ENCODE measurements around the gene DBF4B. TPM values are rescaled to one million over a fixed set of nuclear protein-coding genes. Genes with fewer than 3 reads are reported as not detected.

Gene DBF4B
- total and polyA plus RNA-seq, 4 donors, result 0.44 to 4.5 (median 1.0) TPM

DNA sequence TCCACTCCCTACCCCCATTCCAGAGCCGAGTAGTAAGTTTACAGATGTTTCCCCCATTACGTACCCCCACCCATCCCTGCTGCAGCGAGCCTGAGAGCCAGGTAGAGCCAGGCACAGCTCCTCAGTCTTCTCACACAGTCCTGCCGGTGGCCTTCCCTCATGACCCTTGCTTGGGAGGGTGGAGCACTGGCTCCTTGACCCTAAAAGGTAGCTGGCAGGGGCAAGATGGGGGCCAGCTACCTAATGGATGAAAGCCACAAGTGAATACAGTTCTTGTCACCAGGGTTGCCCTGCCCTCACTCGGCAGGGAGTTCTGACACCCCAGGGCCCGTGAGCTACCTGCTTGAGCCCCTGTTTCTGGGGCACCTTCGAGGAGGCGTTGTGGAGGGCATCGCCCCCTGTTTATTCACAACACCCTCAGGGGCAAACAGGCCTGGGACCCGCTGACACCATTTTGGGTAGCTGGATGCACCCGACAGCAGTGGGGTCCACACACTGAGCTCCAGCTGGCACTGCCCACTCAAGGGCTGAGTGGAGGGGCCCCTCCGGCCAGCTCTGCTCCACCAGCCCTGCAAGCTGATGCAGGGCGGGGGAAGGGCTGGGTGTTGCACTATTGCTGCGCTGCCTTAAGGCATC is 72.5 kb downstream of the DBF4B start:
- Histone ChIP-seq H3K36me3 (ENCODE audit: control insufficient read depth in 4 of 4, insufficient read depth in 3 of 4, low read depth in 1 of 4, low read length in 3 of 4) (no peaks in the 10 kb centered on the region), H3K4me1 (ENCODE audit: control insufficient read depth in 4 of 4, insufficient read depth in 4 of 4, low read length in 3 of 4) (peaks cover 2 to 13% (median 7%) of the 10 kb centered on the region in 4 donors), H3K9me3 (ENCODE audit: control insufficient read depth in 4 of 4, low read length in 3 of 4) (no peaks in the 10 kb centered on the region), H3K27ac (ENCODE audit: low read depth in 1 of 2, low read length in 2 of 2) (no peak overlapping the region), H3K4me3 (ENCODE audit: low read depth in 1 of 3, low read length in 3 of 3) (no peak overlapping the region), H3K9ac (ENCODE audit: low read depth in 1 of 2, low read length in 2 of 2) (no peak overlapping the region), H3K27me3 (ENCODE audit: control insufficient read depth in 4 of 4, insufficient read depth in 4 of 4, low read length in 3 of 4) (peaks cover 0 to 5% (median 0%) of the 10 kb centered on the region in 4 donors)
- DNase-seq (ENCODE audit: low spot score), result no peak
- TF ChIP-seq RXRA (IDR thresholded peaks at IDR 0.05) (no peak), FOXA1 (IDR thresholded peaks at IDR 0.05) (no peak), RAD21 (IDR thresholded peaks at IDR 0.05) (no peak), TAF1 (conservative IDR thresholded peaks at IDR 0.05) (no peak), JUND (IDR thresholded peaks at IDR 0.05) (no peak), SP1 (IDR thresholded peaks at IDR 0.05) (no peak), FOXA2 (IDR thresholded peaks at IDR 0.05) (no peak), EGR1 (IDR thresholded peaks at IDR 0.05; ENCODE audit: low read depth in 2 of 2) (no peak), HNF4G (IDR thresholded peaks at IDR 0.05) (no peak), YY1 (IDR thresholded peaks at IDR 0.05) (no peak), HNF4A (conservative IDR thresholded peaks at IDR 0.05) (no peak), NR2F2 (IDR thresholded peaks at IDR 0.05) (no peak), GABPA (IDR thresholded peaks at IDR 0.05 in 1 of 2, conservative IDR thresholded peaks at IDR 0.05 in 1 of 2) (no peak)
- TF ChIP-seq, protein P1, sequence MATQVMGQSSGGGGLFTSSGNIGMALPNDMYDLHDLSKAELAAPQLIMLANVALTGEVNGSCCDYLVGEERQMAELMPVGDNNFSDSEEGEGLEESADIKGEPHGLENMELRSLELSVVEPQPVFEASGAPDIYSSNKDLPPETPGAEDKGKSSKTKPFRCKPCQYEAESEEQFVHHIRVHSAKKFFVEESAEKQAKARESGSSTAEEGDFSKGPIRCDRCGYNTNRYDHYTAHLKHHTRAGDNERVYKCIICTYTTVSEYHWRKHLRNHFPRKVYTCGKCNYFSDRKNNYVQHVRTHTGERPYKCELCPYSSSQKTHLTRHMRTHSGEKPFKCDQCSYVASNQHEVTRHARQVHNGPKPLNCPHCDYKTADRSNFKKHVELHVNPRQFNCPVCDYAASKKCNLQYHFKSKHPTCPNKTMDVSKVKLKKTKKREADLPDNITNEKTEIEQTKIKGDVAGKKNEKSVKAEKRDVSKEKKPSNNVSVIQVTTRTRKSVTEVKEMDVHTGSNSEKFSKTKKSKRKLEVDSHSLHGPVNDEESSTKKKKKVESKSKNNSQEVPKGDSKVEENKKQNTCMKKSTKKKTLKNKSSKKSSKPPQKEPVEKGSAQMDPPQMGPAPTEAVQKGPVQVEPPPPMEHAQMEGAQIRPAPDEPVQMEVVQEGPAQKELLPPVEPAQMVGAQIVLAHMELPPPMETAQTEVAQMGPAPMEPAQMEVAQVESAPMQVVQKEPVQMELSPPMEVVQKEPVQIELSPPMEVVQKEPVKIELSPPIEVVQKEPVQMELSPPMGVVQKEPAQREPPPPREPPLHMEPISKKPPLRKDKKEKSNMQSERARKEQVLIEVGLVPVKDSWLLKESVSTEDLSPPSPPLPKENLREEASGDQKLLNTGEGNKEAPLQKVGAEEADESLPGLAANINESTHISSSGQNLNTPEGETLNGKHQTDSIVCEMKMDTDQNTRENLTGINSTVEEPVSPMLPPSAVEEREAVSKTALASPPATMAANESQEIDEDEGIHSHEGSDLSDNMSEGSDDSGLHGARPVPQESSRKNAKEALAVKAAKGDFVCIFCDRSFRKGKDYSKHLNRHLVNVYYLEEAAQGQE (IDR thresholded peaks at IDR 0.05), result no peak
- TF ChIP-seq, protein P2, sequence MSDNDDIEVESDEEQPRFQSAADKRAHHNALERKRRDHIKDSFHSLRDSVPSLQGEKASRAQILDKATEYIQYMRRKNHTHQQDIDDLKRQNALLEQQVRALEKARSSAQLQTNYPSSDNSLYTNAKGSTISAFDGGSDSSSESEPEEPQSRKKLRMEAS (IDR thresholded peaks at IDR 0.05), result no peak
- TF ChIP-seq, protein P3, sequence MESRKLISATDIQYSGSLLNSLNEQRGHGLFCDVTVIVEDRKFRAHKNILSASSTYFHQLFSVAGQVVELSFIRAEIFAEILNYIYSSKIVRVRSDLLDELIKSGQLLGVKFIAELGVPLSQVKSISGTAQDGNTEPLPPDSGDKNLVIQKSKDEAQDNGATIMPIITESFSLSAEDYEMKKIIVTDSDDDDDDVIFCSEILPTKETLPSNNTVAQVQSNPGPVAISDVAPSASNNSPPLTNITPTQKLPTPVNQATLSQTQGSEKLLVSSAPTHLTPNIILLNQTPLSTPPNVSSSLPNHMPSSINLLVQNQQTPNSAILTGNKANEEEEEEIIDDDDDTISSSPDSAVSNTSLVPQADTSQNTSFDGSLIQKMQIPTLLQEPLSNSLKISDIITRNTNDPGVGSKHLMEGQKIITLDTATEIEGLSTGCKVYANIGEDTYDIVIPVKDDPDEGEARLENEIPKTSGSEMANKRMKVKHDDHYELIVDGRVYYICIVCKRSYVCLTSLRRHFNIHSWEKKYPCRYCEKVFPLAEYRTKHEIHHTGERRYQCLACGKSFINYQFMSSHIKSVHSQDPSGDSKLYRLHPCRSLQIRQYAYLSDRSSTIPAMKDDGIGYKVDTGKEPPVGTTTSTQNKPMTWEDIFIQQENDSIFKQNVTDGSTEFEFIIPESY (IDR thresholded peaks at IDR 0.05), result no peak
- TF ChIP-seq, protein P4, sequence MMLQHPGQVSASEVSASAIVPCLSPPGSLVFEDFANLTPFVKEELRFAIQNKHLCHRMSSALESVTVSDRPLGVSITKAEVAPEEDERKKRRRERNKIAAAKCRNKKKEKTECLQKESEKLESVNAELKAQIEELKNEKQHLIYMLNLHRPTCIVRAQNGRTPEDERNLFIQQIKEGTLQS (IDR thresholded peaks at IDR 0.05), result no peak
- TF ChIP-seq, protein P5, sequence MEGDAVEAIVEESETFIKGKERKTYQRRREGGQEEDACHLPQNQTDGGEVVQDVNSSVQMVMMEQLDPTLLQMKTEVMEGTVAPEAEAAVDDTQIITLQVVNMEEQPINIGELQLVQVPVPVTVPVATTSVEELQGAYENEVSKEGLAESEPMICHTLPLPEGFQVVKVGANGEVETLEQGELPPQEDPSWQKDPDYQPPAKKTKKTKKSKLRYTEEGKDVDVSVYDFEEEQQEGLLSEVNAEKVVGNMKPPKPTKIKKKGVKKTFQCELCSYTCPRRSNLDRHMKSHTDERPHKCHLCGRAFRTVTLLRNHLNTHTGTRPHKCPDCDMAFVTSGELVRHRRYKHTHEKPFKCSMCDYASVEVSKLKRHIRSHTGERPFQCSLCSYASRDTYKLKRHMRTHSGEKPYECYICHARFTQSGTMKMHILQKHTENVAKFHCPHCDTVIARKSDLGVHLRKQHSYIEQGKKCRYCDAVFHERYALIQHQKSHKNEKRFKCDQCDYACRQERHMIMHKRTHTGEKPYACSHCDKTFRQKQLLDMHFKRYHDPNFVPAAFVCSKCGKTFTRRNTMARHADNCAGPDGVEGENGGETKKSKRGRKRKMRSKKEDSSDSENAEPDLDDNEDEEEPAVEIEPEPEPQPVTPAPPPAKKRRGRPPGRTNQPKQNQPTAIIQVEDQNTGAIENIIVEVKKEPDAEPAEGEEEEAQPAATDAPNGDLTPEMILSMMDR (IDR thresholded peaks at IDR 0.05; ENCODE audit: low read depth, low read length, missing input control), result no peak
- 92% methylated on average over 14 of the region's 14 CpGs for WGBS

Measured in liver (tissue), 9 donors.